Measurements from ENCODE around the gene OPCML.

DNA sequence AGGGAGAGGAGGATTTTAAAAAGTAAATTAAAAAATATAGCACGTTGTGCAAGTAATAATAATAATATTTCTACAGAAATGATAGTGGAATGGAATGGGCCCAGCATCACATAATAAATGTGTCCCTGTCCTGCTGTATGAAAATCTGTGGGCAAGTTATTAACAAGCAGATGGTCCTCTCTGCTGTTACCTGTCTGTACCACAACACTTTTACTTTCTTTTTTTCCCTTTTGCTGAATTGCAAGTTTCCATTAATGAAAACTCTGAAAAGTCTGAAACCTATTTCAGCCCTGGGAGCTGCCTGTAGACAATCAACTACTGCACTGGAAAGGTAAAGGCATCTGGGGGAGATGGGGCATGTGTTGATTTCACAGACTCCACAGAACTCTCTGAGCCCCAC is 937.1 kb downstream of the OPCML start:
- TF ChIP-seq, protein P1, sequence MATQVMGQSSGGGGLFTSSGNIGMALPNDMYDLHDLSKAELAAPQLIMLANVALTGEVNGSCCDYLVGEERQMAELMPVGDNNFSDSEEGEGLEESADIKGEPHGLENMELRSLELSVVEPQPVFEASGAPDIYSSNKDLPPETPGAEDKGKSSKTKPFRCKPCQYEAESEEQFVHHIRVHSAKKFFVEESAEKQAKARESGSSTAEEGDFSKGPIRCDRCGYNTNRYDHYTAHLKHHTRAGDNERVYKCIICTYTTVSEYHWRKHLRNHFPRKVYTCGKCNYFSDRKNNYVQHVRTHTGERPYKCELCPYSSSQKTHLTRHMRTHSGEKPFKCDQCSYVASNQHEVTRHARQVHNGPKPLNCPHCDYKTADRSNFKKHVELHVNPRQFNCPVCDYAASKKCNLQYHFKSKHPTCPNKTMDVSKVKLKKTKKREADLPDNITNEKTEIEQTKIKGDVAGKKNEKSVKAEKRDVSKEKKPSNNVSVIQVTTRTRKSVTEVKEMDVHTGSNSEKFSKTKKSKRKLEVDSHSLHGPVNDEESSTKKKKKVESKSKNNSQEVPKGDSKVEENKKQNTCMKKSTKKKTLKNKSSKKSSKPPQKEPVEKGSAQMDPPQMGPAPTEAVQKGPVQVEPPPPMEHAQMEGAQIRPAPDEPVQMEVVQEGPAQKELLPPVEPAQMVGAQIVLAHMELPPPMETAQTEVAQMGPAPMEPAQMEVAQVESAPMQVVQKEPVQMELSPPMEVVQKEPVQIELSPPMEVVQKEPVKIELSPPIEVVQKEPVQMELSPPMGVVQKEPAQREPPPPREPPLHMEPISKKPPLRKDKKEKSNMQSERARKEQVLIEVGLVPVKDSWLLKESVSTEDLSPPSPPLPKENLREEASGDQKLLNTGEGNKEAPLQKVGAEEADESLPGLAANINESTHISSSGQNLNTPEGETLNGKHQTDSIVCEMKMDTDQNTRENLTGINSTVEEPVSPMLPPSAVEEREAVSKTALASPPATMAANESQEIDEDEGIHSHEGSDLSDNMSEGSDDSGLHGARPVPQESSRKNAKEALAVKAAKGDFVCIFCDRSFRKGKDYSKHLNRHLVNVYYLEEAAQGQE (IDR thresholded peaks at IDR 0.05; ENCODE audit: insufficient replicate concordance, low read depth): no peak
- TF ChIP-seq GABPA (IDR thresholded peaks at IDR 0.05; ENCODE audit: low read depth) (no peak), POLR2AphosphoS5 (IDR thresholded peaks at IDR 0.05; ENCODE audit: low read depth) (no peak), SPI1 (IDR thresholded peaks at IDR 0.05; ENCODE audit: borderline replicate concordance, low read depth) (no peak)
- TF ChIP-seq, protein P2, sequence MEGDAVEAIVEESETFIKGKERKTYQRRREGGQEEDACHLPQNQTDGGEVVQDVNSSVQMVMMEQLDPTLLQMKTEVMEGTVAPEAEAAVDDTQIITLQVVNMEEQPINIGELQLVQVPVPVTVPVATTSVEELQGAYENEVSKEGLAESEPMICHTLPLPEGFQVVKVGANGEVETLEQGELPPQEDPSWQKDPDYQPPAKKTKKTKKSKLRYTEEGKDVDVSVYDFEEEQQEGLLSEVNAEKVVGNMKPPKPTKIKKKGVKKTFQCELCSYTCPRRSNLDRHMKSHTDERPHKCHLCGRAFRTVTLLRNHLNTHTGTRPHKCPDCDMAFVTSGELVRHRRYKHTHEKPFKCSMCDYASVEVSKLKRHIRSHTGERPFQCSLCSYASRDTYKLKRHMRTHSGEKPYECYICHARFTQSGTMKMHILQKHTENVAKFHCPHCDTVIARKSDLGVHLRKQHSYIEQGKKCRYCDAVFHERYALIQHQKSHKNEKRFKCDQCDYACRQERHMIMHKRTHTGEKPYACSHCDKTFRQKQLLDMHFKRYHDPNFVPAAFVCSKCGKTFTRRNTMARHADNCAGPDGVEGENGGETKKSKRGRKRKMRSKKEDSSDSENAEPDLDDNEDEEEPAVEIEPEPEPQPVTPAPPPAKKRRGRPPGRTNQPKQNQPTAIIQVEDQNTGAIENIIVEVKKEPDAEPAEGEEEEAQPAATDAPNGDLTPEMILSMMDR (IDR thresholded peaks at IDR 0.05; ENCODE audit: insufficient read depth, low read length): no peak

Data from HL-60 (cell line).